ENCODE measurements around the gene SMG6.
"Not testable (repeated sequence)": the region's sequence is repeated elsewhere in the genome, so short reads cannot be mapped to it uniquely, and the experiment has no call there.

The SMG6 gene

DNA sequence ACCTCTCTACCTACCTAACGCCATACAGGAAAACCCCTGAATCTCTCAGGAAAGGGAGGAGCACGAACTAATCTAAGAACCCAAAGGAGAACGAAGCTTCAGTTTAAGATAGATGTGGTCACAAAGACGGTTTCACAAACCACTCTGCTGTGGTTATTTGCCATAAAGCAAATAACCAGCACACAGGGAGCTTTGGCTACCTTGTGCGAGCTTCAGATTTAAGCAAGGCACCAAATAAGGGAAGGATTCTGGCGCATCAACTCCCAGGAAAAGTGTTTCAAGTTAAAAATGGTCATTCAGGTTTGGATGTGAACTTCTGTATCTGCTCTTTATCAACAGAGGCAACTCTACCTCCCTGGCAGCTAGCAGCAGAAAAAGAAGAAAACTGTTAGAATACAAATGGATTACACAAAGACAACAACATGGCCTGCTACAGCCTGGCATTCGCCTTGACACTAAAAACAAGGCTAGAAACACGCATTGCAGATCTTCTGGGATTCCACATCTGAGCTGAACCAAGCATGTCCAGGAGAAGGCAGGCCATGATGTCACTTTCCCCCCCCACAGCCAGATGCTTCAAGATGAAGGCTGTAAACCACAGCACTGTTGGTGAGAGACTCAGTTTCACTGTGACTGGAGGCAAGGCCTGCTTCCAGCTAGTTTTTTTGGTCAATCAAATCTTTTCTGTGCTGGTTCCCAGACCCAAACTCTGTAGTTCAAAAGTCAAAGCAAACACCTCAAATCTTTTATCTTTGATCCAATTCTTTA is 43.6 kb downstream of the SMG6 start:
- DNase-seq = peak; percentile 35

DNA sequence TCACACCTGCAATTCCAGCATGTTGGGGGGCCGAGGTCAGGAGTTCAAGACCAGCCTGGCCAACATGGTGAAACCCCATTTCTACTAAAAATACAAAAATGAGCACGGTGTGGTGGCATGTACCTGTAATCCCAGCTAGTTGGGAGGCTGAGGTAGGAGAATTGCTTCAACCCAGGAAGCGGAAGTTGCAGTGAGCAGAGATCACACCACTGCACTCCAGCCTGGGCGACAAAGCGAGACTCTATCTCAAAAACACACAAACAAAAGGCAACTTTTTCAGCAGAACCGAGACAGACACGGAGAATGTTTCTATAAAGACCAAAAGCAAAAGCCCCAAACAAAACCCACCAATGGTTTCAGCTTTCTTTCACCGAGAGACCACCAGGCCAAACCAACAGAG is 44.8 kb downstream of the SMG6 start:
- not testable (repeated sequence) for DNase-seq

- no peak for DNase-seq
Measured at GRCh38 chr17:2253768-2254406, 49.7 kb downstream of the SMG6 start.

DNA sequence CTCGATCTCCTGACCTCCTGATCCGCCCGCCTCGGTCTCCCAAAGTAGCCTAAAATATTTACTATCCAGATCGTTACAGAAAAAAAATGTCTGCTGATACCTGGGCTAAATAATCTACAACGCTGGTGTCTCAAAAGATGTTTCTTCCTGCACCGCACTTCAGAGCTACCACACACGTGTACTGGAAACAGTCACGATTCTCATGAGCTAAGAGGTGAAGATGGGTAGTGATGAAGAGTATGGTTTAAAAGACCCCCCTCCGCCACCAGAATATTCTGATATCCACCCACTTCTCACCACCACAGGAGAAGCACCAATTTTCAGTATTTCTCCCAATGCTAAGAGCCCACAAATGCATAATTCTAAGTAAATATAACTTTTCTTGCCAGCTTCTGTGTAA is 50.2 kb downstream of the SMG6 start:
- DNase-seq = no peak

DNA sequence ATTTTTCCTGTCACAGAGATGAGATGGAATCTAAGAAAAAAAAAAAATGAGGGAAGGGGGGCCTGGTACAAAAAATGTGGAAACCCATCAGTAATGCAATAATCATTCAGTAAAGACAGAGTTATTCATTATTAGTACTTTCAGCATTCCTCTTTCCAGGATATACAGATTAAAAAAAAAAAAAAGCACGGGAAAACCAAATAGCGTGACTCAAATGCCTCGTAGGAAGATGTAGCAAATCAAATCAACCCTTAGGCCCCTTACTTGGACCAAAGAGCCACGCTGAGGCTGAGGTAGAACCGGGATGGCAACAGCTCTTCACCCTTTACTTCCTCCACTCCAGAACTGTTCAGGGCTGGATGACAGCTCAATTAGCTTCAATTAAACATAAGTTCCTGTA is 52.5 kb downstream of the SMG6 start:
- no peak for DNase-seq

DNA sequence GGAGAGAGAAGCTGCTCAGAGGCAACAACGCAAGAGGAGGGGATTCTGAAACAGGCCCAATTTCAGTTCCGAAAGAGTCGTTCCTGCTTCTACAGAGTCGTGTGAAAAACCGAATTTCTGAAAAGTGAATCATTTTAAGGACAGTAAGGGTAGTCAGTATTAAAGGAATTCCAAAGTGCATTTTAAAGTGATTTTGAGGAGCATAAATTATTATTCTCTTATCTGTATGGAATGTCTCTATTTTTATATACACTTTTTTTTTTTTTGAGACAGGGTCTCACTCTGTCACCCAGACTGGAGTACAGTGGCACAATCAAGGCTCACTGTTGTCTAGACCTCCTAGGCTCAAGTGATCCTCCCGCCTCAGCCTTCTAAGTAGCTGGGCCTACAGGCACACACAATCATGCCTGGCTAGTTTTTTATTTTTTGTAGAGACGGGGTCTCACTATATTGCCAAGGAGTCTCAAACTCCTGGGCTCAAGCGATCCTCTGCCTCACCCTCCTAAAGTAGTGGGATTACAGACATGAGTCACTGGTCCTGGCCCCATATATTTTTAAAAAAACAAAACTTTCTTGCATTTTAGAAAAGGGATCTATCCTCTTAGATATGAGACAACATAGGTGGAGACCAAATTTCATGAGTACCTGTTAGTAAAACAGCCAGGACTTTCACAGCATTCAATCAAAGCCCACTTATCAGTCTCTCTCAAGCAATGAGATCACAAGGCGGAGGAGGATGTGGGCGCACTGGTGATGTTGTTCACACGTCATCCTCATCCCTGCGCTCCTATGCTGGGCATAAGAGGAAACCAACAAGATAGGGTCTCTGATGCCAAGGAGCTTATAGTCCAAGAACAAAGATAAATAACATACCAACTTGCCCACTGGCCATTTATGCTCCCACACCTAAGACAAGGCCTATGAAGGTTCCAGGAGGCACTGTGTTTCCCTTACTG is 53.2 kb downstream of the SMG6 start:
- DNase-seq = no peak

DNA sequence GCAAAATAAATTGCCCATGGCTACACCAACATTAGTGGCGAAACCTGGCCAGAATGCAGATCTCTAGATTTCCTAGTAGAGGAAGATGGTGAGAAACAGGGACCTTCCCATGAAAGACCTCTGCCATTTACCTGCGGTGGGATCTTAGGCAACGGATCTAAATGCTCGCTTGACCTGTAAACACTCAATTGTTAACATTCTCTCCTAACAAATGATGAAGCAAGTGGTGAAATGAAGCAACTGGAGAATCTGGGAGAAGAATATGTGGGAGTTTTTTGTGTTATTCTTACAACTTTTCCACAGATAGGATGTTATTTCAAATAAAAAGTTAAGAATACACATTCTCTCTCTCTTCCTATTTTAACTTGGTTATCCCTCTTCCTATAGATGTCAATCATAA is 56.6 kb downstream of the SMG6 start:
- DNase-seq = no peak

GRCh38 chr17:2244545-2245525 is 58.8 kb downstream of the SMG6 start:
- peak; percentile 78 for DNase-seq

DNA sequence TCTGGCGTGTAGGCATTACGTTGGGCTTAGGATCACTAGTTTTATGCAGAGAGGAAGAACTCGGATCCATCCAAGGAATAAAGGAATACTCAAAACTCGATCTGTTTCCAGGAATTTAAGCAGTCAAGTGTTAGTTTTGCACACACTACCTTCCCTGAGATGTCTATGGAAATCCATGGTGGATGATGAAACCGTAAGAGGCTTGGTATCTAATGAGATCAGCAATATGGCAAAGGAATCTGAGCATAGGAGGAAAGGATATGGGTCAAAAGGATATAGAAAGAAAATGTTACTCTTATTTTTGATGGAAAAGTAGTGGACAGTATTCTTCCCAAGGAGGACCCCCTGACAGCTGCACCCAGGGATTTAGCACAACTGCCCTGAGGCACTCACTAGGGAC is 59.6 kb downstream of the SMG6 start:
- no peak for DNase-seq

DNA sequence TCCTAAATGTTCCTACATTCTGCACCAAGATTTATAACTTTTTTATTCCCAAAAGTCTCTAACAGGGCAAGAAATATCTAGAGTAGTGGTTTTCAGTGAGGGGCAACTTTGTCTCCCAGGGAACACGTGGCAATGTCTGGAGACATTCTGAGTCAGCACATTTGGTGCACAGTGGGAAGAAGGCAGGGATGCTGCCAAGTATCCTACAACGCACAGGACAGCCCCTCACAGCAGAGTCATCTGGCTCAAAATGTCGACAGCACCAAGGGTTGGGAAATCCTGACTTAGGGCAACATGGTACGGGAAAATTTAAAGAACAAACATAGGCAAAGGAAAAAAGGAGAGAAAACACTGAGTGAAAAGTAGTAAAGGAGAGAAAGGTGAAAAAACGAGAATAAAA is 61.8 kb downstream of the SMG6 start:
- DNase-seq = no peak

GRCh38 chr17:2240541-2240940 is 63.0 kb downstream of the SMG6 start:
- DNase-seq = no peak

DNA sequence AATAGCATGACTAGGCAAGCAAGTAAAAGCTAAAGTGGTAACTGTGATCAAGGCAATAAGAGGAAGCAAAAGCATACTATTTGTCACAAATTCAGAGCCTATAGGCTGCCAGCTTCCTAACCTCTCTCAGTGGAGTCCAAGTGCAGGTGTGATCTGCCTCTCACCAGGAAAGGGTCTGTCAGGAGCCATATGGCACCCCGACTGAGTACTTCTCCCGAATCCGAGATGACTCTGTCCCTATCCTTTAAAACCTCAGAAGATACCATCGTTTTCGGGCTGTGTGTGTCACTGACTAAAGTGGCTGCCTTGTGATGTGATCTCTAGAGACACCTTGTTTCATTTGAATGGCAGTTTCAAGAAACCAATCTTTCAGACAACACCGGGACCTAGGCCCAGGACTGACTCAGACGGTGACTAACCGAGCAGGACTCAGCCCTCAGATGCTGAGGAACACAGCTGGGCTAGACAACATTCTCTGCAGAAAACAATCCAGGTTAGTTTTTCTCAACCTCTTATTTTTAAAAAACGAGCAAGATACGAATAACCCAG is 63.6 kb downstream of the SMG6 start:
- no peak for DNase-seq

DNA sequence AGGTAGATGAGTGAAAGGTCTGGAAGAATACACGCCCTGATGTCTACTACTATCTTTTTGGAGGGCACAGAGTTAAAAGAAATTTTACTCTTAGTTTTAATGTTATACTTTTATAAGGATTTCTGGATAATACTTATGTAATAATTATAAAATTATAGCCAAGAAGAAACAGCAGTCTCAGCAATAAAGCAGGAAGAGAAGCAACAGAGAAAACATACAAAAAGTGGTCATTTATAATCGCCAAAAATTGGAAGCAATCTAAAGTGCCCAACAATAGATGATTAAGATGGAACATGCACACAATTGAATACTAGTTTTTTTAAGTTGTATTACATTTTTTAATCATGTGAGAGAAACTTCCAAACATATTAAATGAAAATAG is 64.4 kb downstream of the SMG6 start:
- no peak for DNase-seq

DNA sequence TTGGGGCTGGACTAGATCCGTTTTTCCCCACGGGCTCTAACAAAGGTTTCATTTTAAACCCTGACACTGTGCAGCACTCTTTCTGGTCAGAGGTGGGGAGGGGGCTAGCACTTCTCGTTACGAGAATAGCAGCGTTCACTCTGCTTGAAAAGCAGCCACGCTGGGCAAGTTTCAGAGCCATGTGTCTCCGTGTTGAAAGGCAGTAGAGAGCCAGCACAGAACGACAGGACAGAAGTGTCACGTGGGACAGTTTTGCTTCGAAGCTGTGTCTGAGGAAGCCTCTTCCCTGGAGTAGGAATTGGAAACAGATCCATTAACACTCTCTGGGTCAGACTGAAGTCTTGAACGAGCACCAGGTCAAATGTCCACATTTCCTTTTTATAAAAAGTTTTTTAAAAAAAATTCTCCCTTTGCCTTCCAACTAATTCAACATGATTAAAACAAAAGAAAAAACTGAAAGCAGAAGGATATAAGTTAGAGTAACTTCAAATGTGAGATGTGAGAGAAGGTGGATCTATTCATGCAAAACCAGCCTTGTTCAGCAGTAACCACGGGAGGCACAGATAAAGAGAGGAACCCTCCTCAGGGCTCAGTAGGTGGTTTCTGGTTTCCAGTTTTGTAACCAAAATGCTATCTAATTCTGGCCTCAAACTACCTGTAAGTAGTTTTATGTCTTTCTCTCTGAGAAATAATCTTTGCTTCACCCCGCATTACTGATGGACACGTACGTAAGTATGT is 65.0 kb downstream of the SMG6 start:
- no peak for DNase-seq

DNA sequence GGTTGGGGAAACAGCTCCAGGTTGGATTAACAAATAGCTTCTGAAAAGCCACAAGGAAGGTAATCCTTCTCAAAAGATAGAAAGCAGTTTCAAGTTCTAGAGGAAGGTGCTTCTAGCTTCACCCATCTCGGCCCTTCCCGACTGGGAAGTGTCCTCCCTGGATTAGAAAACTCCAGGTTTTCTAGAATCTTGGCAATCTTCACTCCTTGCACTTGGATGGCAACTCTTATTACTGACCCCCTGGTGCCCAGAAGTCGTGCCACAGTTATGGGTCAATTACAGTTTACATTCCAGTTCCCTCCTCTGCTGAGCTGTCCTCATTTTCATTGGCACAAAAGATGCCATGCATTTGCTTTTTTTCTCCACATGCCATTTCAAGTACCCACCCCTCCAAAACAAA is 65.6 kb downstream of the SMG6 start:
- no peak for DNase-seq

GRCh38 chr17:2237521-2237921 is 66.1 kb downstream of the SMG6 start:
- DNase-seq = no peak

DNA sequence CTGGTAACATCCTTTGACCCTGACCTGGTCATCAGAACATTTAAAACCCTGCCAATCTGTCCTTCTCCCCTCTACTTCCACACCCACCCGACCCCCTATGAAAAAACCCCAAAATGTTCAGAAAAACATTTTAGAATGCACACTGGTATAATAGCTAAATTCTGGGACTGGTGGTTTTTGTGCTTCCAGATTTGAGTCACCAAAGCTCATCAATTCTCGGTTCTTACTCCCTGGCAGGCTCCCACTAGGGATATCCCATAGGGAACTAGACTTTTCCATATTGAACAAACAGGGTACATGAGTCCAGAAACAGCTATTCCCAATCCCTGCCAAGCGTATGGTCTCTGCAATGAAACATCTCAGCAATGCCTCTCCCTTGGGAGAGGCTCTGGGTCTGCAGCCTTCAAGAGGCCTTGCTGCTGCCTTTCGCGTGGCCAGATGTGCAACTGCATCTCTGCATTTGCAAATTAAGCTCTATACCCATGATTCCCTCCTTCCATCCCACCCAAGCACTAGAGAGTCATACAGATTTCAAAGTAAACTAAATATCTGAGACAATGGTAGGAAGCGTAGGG is 67.7 kb downstream of the SMG6 start:
- no peak for DNase-seq

DNA sequence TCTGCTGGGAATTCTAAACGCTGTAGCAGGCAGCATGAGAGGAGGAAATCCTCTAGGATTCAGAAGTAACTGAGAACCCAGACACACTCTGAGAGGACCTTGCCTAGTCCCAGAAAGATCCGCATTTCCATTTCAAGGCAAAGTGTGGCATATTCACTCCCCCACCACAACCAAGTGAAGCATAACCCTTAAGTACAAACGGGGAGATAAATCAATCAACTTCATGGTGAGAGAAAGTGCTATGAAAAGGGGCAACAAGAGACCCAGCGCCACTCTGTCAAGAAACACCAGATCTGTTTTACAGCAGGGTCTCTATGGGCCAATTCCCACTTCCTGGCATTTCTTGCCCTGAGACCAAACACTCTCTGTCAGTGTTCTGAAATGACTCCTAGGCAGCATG is 68.3 kb downstream of the SMG6 start:
- no peak for DNase-seq

GRCh38 chr17:2233441-2233947 is 70.1 kb downstream of the SMG6 start:
- no peak for DNase-seq

- DNase-seq = no peak
Measured at GRCh38 chr17:2232244-2232638, 71.3 kb downstream of the SMG6 start.

GRCh38 chr17:2230877-2231276 is 72.7 kb downstream of the SMG6 start:
- no peak for DNase-seq
